Lower leg skin (tissue), 3 donors: ENCODE data around the gene CS.

Experiments used
- POLR2A ChIP-seq, 2 donors: fragments of 450-650 bp; IDR thresholded peaks; one replicate each; pipeline ENCODE4 v1.6.1; 2016 to 2017; ENCODE audit warnings: antibody characterized with exemption in 2 of 2, mild to moderate bottlenecking in 1 of 2, moderate library complexity in 1 of 2
- TF ChIP-seq, protein P1 (sequence below), 3 donors: fragments of 450-650 bp; IDR thresholded peaks; one replicate each; pipeline ENCODE4 v1.5.1; 2016; ENCODE audit warnings: antibody characterized with exemption in 3 of 3, mild to moderate bottlenecking in 3 of 3, moderate library complexity in 2 of 3

- TF ChIP-seq, protein P1, sequence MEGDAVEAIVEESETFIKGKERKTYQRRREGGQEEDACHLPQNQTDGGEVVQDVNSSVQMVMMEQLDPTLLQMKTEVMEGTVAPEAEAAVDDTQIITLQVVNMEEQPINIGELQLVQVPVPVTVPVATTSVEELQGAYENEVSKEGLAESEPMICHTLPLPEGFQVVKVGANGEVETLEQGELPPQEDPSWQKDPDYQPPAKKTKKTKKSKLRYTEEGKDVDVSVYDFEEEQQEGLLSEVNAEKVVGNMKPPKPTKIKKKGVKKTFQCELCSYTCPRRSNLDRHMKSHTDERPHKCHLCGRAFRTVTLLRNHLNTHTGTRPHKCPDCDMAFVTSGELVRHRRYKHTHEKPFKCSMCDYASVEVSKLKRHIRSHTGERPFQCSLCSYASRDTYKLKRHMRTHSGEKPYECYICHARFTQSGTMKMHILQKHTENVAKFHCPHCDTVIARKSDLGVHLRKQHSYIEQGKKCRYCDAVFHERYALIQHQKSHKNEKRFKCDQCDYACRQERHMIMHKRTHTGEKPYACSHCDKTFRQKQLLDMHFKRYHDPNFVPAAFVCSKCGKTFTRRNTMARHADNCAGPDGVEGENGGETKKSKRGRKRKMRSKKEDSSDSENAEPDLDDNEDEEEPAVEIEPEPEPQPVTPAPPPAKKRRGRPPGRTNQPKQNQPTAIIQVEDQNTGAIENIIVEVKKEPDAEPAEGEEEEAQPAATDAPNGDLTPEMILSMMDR (IDR thresholded peaks at IDR 0.05): no peak
- TF ChIP-seq POLR2A (IDR thresholded peaks at IDR 0.05): no peak
These were observed 43.1 kb downstream of the CS start for GRCh38 chr12:56257071-56257470.
